BLaER1 treated with 17β-estradiol and CSF1 and Interleukin-3, amounts not matched to agents 10 nM and 100 nM (cell line): ENCODE results near the gene BLVRB.
"Not testable (repeated sequence)": the region's sequence is repeated elsewhere in the genome, so short reads cannot be mapped to it uniquely, and the experiment has no call there.

Source experiments
- H3K27ac ChIP-seq, 11 experiments: shearing (Covaris generic); formaldehyde crosslinking; 2 replicates each; pipeline ENCODE4 v1.8.1; 2022
- H3K27me3 ChIP-seq, 11 experiments: shearing (Covaris generic); formaldehyde crosslinking; 2 replicates each; pipeline ENCODE4 v1.8.1; 2022
- H3K36me3 ChIP-seq, 11 experiments: shearing (Covaris generic); formaldehyde crosslinking; 2 replicates each; pipeline ENCODE4 v1.8.1; 2022
- H3K4me1 ChIP-seq, 10 experiments: shearing (Covaris generic); formaldehyde crosslinking; 2 replicates each; pipeline ENCODE4 v1.8.1; 2022
- H3K4me2 ChIP-seq, 11 experiments: shearing (Covaris generic); formaldehyde crosslinking; 2 replicates each; pipeline ENCODE4 v1.8.1; 2022
- H3K4me3 ChIP-seq, 10 experiments: shearing (Covaris generic); formaldehyde crosslinking; 2 replicates each; pipeline ENCODE4 v1.8.1; 2022
- H3K9ac ChIP-seq, 11 experiments: shearing (Covaris generic); formaldehyde crosslinking; 2 replicates each; pipeline ENCODE4 v1.8.1; 2022
- H3K9me3 ChIP-seq, 11 experiments: shearing (Covaris generic); formaldehyde crosslinking; replicated peaks in 1 of 11; 2 replicates each; pipeline ENCODE4 v1.8.1; 2022
- H4K20me1 ChIP-seq, 11 experiments: shearing (Covaris generic); formaldehyde crosslinking; 2 replicates each; pipeline ENCODE4 v1.8.1; 2022
- Cebpa-rat ChIP-seq, 11 experiments: shearing (Covaris generic); IDR thresholded peaks; 2 replicates each; pipeline ENCODE4 v1.8.1; 2022

Gene BLVRB

DNA sequence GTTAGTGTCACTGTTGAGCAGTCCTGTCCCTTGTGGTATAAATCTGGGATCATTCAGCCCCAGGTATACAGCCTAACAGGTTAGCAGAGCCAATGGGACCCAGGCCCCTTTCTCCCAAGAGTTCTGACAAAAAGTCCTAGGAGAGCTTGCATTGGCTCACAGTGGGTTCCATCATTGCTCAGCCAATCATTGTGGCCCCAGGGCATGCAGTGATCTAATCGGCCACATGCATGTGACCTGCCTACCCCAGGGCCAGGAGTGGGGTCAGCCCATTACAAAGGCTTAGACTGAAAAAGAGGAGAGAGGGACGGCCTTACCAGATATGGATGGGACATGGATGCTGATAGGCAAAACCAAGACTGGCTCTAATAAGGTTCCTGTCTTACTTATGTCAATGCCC is 42.3 kb upstream of the BLVRB start:
- H3K27me3 ChIP-seq = no peaks in the 10 kb centered on the region

GRCh38 chr19:40506099-40506498 is 40.6 kb upstream of the BLVRB start:
- H3K4me2 ChIP-seq = 0 out of 22 replicates have a peak overlapping the region, but pooled peaks of 1 of the 11 experiments have one; percentile 7
- TF ChIP-seq Cebpa-rat (IDR thresholded peaks at IDR 0.05) = no peak
- no peaks in the 10 kb centered on the region for H4K20me1 ChIP-seq
- H3K9ac ChIP-seq = no peak overlapping the region
- no peak overlapping the region for H3K27ac ChIP-seq
- no peak overlapping the region for H3K4me3 ChIP-seq
- H3K9me3 ChIP-seq = no peaks in the 10 kb centered on the region
- no peaks in the 10 kb centered on the region for H3K27me3 ChIP-seq
- peaks cover 0 to 15% (median 6%) of the 10 kb centered on the region in 10 experiments; a peak in 7 of 20 replicates for H3K4me1 ChIP-seq
- H3K36me3 ChIP-seq = no peaks in the 10 kb centered on the region

More for the DNA sequence above, 42.3 kb upstream of the BLVRB start:
- H3K4me2 ChIP-seq = no peak overlapping the region
- no peaks in the 10 kb centered on the region for H3K36me3 ChIP-seq
- peaks cover 0 to 14% (median 6%) of the 10 kb centered on the region in 10 experiments; a peak in 7 of 20 replicates for H3K4me1 ChIP-seq
- peaks cover 0 to 8% (median 4%) of the 10 kb centered on the region in 11 experiments; a peak in 7 of 22 replicates for H3K9me3 ChIP-seq
- H4K20me1 ChIP-seq = no peaks in the 10 kb centered on the region
- no peak overlapping the region for H3K4me3 ChIP-seq
- H3K27ac ChIP-seq = no peak overlapping the region
- TF ChIP-seq Cebpa-rat (IDR thresholded peaks at IDR 0.05) = no peak
- no peak overlapping the region for H3K9ac ChIP-seq

GRCh38 chr19:40503320-40503695 is 37.8 kb upstream of the BLVRB start:
- Histone ChIP-seq H3K27ac (no peak overlapping the region), H3K9me3 (no peaks in the 10 kb centered on the region), H3K4me2 (no peak overlapping the region; a peak in 1 of 22 replicates), H3K36me3 (no peaks in the 10 kb centered on the region), H3K4me3 (no peak overlapping the region), H3K9ac (no peak overlapping the region), H3K27me3 (no peaks in the 10 kb centered on the region), H3K4me1 (peaks cover 0 to 15% (median 6%) of the 10 kb centered on the region in 10 experiments; a peak in 7 of 20 replicates), H4K20me1 (no peaks in the 10 kb centered on the region)
- TF ChIP-seq Cebpa-rat (IDR thresholded peaks at IDR 0.05) = no peak

DNA sequence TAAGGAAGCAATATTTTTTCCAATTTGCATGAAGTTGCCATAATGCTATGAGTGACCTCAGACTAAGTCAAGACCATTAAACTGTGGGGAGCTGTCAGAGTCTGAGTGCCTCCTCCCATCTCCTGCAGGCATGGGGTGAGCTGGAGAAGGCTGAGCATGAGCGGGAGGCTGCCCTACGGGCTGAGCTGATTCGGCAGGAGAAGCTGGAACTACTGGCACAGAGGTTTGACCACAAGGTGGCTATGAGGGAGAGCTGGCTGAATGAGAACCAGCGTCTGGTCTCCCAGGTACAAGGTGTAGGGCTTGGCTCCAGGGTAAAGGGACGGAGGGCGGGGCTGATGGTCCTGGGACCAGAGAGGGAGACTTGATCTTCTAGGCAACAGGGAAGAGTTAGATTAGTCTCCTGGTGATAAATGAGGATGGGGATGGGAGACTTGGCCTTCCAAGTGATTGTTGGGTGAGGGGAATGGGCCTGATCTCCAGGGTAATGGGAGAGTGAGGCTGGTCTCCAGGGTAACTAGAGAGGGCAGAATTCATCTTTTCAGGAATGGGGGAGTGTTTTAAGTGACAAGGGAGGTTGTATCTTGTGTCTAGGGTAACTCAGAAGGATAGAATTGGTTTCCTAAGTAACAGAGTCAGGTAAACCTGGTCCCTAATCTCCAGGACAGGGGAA is 37.2 kb upstream of the BLVRB start:
- H3K4me2 ChIP-seq = no peak overlapping the region; a peak in 1 of 22 replicates
- no peak overlapping the region for H3K4me3 ChIP-seq
- no peaks in the 10 kb centered on the region for H3K9me3 ChIP-seq
- TF ChIP-seq Cebpa-rat (IDR thresholded peaks at IDR 0.05) = no peak
- H3K9ac ChIP-seq = no peak overlapping the region
- H4K20me1 ChIP-seq = no peaks in the 10 kb centered on the region
- H3K27me3 ChIP-seq = no peaks in the 10 kb centered on the region
- peaks cover 0 to 15% (median 6%) of the 10 kb centered on the region in 10 experiments; a peak in 7 of 20 replicates for H3K4me1 ChIP-seq
- H3K36me3 ChIP-seq = no peaks in the 10 kb centered on the region
- no peak overlapping the region for H3K27ac ChIP-seq

- Histone ChIP-seq H3K9ac (no peak overlapping the region), H3K36me3 (no peaks in the 10 kb centered on the region), H4K20me1 (no peaks in the 10 kb centered on the region), H3K27me3 (no peaks in the 10 kb centered on the region), H3K4me3 (no peak overlapping the region), H3K4me2 (no peak overlapping the region), H3K9me3 (no peaks in the 10 kb centered on the region), H3K4me1 (peaks cover 0 to 15% (median 6%) of the 10 kb centered on the region in 10 experiments; a peak in 7 of 20 replicates), H3K27ac (no peak overlapping the region)
- no peak for TF ChIP-seq Cebpa-rat (IDR thresholded peaks at IDR 0.05)
Measured at GRCh38 chr19:40502081-40502480, 36.5 kb upstream of the BLVRB start.

DNA sequence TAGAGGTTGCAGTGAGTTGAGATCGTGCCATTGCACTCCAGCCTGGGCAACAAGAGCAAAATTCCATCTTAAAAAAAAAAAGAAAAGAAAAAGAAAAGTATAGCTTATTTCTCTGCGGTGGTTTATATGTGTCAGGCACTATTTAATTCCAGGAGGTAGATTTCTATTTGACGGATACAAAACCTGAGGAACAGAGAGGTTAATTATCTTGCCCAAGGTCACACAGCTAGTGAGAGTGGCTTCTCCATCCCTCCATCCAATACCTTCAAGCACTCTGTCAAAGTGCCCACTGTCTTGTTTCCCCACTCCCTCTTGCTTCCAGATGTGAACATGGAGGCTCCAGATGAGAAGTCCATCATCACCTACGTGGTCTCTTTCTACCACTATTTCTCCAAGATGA is 36.1 kb upstream of the BLVRB start:
- H3K9me3 ChIP-seq = no peaks in the 10 kb centered on the region
- H3K9ac ChIP-seq = no peak overlapping the region
- TF ChIP-seq Cebpa-rat (IDR thresholded peaks at IDR 0.05) = no peak
- H3K36me3 ChIP-seq = no peaks in the 10 kb centered on the region
- H3K27me3 ChIP-seq = no peaks in the 10 kb centered on the region
- H3K4me3 ChIP-seq = no peak overlapping the region
- H4K20me1 ChIP-seq = no peaks in the 10 kb centered on the region
- H3K27ac ChIP-seq = no peak overlapping the region
- H3K4me1 ChIP-seq = peaks cover 0 to 15% (median 6%) of the 10 kb centered on the region in 10 experiments; a peak in 7 of 20 replicates
- no peak overlapping the region for H3K4me2 ChIP-seq

DNA sequence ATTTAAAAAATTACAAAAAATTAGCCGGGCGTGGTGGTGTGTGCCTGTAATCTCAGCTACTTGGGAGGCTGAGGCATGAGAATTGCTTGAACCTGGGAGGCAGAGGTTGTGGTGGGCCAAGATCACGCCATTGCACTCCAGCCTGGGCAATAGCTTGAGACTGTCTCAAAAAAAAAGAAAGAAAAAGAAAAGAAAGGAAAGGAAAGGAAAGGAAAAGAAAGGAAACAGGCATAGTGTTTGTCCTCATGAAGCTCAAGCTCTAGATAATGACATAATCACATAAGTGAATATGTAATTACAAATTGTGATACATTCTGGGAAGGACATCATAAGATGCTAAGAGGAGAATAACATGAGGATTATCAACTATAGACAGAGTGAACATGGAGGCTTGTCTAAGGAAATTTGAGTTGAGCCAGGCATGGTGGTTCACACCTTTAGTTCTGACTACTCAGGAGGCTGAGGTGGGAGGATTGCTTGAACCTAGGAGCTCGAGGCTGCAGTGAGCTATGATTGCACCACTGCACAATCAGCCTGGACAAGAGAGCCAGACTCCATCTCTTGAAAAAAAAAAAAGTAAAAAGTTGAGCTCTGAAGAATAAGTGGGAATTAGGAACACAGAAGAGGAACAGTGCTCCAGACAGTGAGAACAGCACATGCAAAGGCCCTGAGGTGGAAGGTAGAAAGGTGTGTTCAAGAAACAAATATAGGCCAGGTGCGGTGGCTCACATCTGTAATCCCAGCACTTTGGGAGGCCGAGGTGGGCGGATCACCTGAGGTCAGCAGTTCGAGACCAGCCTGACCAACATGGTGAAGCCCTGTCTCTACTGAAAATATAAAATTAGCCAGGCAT is 35.4 kb upstream of the BLVRB start:
- H3K4me2 ChIP-seq, H3K36me3 ChIP-seq, H3K9me3 ChIP-seq, H3K27ac ChIP-seq, H3K9ac ChIP-seq, H3K4me3 ChIP-seq, H4K20me1 ChIP-seq, H3K27me3 ChIP-seq: not testable (repeated sequence)
- H3K4me1 ChIP-seq = peaks cover 0 to 15% (median 5%) of the 10 kb centered on the region in 10 experiments; a peak in 7 of 20 replicates

- no peaks in the 10 kb centered on the region for H3K27me3 ChIP-seq
- no peak overlapping the region for H3K27ac ChIP-seq
- no peak overlapping the region for H3K4me2 ChIP-seq
- no peak for TF ChIP-seq Cebpa-rat (IDR thresholded peaks at IDR 0.05)
- no peak overlapping the region for H3K9ac ChIP-seq
- H3K4me3 ChIP-seq = no peak overlapping the region
- no peaks in the 10 kb centered on the region for H3K36me3 ChIP-seq
- H3K4me1 ChIP-seq = peaks cover 0 to 4% (median 0%) of the 10 kb centered on the region in 10 experiments; a peak in 4 of 20 replicates
- H4K20me1 ChIP-seq = peaks cover 0 to 5% (median 0%) of the 10 kb centered on the region in 11 experiments; a peak in 1 of 22 replicates
- no peaks in the 10 kb centered on the region for H3K9me3 ChIP-seq
Measured at GRCh38 chr19:40499320-40499719, 33.8 kb upstream of the BLVRB start.

DNA sequence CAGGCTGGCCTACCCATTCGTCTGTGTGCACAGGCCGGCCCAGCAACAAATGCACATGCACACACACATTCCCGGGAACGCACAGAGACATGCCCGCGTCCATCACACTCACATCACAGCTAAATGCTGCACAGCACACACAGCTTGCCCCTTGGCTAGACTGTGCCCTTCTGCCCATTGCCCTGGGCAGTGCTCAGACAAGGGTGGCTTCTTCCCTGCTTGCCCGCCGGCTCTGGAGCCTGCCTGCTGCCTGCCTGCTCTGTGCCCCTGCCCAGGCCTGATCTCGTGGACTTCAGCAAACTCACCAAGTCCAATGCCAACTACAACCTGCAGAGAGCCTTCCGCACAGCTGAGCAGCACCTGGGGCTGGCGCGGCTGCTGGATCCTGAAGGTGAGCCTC is 31.7 kb upstream of the BLVRB start:
- H3K36me3 ChIP-seq = no peaks in the 10 kb centered on the region
- H4K20me1 ChIP-seq = peaks cover 0 to 5% (median 0%) of the 10 kb centered on the region in 11 experiments; a peak in 1 of 22 replicates
- no peaks in the 10 kb centered on the region for H3K4me1 ChIP-seq
- no peaks in the 10 kb centered on the region for H3K9me3 ChIP-seq
- no peak overlapping the region for H3K9ac ChIP-seq
- no peak overlapping the region for H3K27ac ChIP-seq
- H3K4me3 ChIP-seq = no peak overlapping the region
- no peaks in the 10 kb centered on the region for H3K27me3 ChIP-seq
- no peak for TF ChIP-seq Cebpa-rat (IDR thresholded peaks at IDR 0.05)
- H3K4me2 ChIP-seq = no peak overlapping the region
